ENCODE data around the gene MAN1C1.

MAN1C1 gene

GRCh38 chr1:25626018-25626417 is 9.4 kb downstream of the MAN1C1 start:
- Histone ChIP-seq H3K27ac (no peak overlapping the region), H3K79me2 (ENCODE audit: insufficient read depth, low read depth) (peaks cover 82% of the 10 kb centered on the region; the same call in 1 of the 2 replicates), H3K4me1 (ENCODE audit: low read depth, poor library complexity, severe bottlenecking) (peaks cover 76% of the 10 kb centered on the region), H3K4me3 (IDR thresholded peaks at IDR 0.05; ENCODE audit: insufficient read depth, low read depth, low read length) (no peak overlapping the region), H3K4me2 (no peak overlapping the region), H3K9ac (no peak overlapping the region), H3K36me3 (ENCODE audit: insufficient read depth) (no peaks in the 10 kb centered on the region), H4K20me1 (ENCODE audit: insufficient read depth) (no peaks in the 10 kb centered on the region), H2AFZ (ENCODE audit: low read depth) (no peak overlapping the region), H3K27me3 (ENCODE audit: insufficient read depth, low read depth) (no peaks in the 10 kb centered on the region)
- no peak for TF ChIP-seq CTCF (conservative IDR thresholded peaks at IDR 0.05; ENCODE audit: low read depth, low read length)

- peak overlapping the region; percentile 44; the same call in 1 of the 2 replicates for H3K4me2 ChIP-seq
- H3K27ac ChIP-seq: no peak overlapping the region; the same call in 1 of the 2 replicates
- H3K9ac ChIP-seq: no peak overlapping the region
- no peaks in the 10 kb centered on the region for H3K27me3 ChIP-seq (ENCODE audit: insufficient read depth, low read depth)
- TF ChIP-seq CTCF (conservative IDR thresholded peaks at IDR 0.05; ENCODE audit: low read depth, low read length): no peak
- no peak overlapping the region for H2AFZ ChIP-seq (ENCODE audit: low read depth)
- H4K20me1 ChIP-seq (ENCODE audit: insufficient read depth): no peaks in the 10 kb centered on the region
- no peaks in the 10 kb centered on the region for H3K36me3 ChIP-seq (ENCODE audit: insufficient read depth)
- peaks cover 76% of the 10 kb centered on the region for H3K4me1 ChIP-seq (ENCODE audit: low read depth, poor library complexity, severe bottlenecking)
- peaks cover 81% of the 10 kb centered on the region; the same call in 1 of the 2 replicates for H3K79me2 ChIP-seq (ENCODE audit: insufficient read depth, low read depth)
- H3K4me3 ChIP-seq (IDR thresholded peaks at IDR 0.05; ENCODE audit: insufficient read depth, low read depth, low read length): no peak overlapping the region
These were observed 12.3 kb downstream of the MAN1C1 start for GRCh38 chr1:25628741-25629421.

GRCh38 chr1:25629836-25630235 is 13.2 kb downstream of the MAN1C1 start:
- no peak for TF ChIP-seq CTCF (conservative IDR thresholded peaks at IDR 0.05; ENCODE audit: low read depth, low read length)
- H3K4me1 ChIP-seq (ENCODE audit: low read depth, poor library complexity, severe bottlenecking): peaks cover 66% of the 10 kb centered on the region
- H3K79me2 ChIP-seq (ENCODE audit: insufficient read depth, low read depth): peaks cover 87% of the 10 kb centered on the region; the same call in 1 of the 2 replicates
- no peak overlapping the region; the same call in 1 of the 2 replicates for H3K27ac ChIP-seq
- H4K20me1 ChIP-seq (ENCODE audit: insufficient read depth): no peaks in the 10 kb centered on the region
- H3K27me3 ChIP-seq (ENCODE audit: insufficient read depth, low read depth): no peaks in the 10 kb centered on the region
- H3K9ac ChIP-seq: no peak overlapping the region
- peak overlapping the region; percentile 44 for H3K4me2 ChIP-seq
- H3K4me3 ChIP-seq (IDR thresholded peaks at IDR 0.05; ENCODE audit: insufficient read depth, low read depth, low read length): no peak overlapping the region
- no peak overlapping the region for H2AFZ ChIP-seq (ENCODE audit: low read depth)
- H3K36me3 ChIP-seq (ENCODE audit: insufficient read depth): no peaks in the 10 kb centered on the region

- Histone ChIP-seq H4K20me1 (ENCODE audit: insufficient read depth) (no peaks in the 10 kb centered on the region), H3K4me2 (peak overlapping the region; percentile 77), H3K9ac (no peak overlapping the region), H2AFZ (ENCODE audit: low read depth) (no peak overlapping the region), H3K27ac (peak overlapping the region; percentile 21; the same call in 1 of the 2 replicates), H3K36me3 (ENCODE audit: insufficient read depth) (no peaks in the 10 kb centered on the region), H3K79me2 (ENCODE audit: insufficient read depth, low read depth) (peaks cover 79% of the 10 kb centered on the region; the same call in 1 of the 2 replicates), H3K4me3 (IDR thresholded peaks at IDR 0.05; ENCODE audit: insufficient read depth, low read depth, low read length) (no peak overlapping the region), H3K27me3 (ENCODE audit: insufficient read depth, low read depth) (no peaks in the 10 kb centered on the region), H3K4me1 (ENCODE audit: low read depth, poor library complexity, severe bottlenecking) (peaks cover 56% of the 10 kb centered on the region)
- no peak for TF ChIP-seq CTCF (conservative IDR thresholded peaks at IDR 0.05; ENCODE audit: low read depth, low read length)
These were observed 15.3 kb downstream of the MAN1C1 start for GRCh38 chr1:25631750-25632485.
